ENCODE data around the gene MMD.

MMD gene

DNA sequence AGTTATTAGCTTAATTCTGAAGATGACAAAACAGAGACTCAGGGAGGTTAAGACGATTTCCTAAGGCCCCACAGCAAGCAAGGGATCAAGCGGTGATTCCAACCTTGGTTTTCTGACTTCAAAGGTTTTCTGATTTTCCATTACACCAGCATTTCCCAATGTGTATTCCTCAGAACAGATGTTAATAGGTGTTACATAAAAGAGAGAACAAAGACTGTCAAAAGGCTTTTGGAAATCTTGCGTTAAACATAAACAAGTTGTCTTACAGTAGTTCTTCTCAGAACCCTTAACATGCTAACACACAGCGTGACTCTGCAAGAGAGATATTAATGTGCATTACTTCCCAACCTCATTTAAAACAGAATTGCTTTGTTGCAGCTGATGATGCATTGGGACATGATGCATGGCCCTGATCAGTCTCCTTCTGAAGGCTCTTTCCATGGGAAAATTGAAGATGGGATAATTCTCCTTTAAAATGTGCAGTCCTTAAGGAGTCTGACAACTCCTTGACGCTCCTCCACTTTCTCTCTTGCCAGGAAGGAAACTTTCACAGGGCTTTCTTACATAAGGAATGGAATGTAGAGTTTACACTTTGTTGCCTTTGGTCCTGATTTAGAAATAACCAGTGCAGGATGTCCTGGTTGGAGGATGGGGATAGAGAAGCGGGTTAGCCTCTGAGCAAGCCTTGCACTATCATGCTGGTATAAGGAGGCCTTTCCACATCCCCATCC lies 21.5 kb upstream of the MMD start:
- no peak for DNase-seq (ENCODE audit: low read depth)
- no peak overlapping the region for H3K4me3 ChIP-seq (ENCODE audit: low read length)
- TF ChIP-seq, protein P1, sequence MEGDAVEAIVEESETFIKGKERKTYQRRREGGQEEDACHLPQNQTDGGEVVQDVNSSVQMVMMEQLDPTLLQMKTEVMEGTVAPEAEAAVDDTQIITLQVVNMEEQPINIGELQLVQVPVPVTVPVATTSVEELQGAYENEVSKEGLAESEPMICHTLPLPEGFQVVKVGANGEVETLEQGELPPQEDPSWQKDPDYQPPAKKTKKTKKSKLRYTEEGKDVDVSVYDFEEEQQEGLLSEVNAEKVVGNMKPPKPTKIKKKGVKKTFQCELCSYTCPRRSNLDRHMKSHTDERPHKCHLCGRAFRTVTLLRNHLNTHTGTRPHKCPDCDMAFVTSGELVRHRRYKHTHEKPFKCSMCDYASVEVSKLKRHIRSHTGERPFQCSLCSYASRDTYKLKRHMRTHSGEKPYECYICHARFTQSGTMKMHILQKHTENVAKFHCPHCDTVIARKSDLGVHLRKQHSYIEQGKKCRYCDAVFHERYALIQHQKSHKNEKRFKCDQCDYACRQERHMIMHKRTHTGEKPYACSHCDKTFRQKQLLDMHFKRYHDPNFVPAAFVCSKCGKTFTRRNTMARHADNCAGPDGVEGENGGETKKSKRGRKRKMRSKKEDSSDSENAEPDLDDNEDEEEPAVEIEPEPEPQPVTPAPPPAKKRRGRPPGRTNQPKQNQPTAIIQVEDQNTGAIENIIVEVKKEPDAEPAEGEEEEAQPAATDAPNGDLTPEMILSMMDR (conservative IDR thresholded peaks at IDR 0.05; ENCODE audit: low read depth, low read length) = no peak

DNA sequence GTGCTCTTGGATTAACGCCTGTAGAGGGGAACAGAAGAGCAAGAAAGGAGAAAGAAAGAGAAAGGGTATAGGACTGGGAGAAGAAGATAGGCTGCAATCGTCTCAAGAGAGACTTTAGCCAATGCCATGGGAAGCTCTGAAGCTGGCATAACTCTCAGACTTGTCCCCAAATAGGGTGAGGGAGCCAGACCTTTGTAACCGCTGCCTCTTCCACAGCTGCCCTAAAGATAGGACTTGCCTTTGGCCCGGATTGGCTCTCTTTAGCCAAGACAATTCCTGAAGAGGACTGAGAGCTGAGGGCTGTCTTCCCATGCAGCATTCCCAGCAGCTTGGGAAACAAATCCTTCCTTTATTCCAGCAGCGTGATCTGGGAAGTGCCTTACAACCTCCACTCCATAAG lies 20.8 kb upstream of the MMD start:
- DNase-seq (ENCODE audit: low read depth) = no peak
- no peak overlapping the region for H3K4me3 ChIP-seq (ENCODE audit: low read length)
- TF ChIP-seq, protein P1 (conservative IDR thresholded peaks at IDR 0.05; ENCODE audit: low read depth, low read length) = no peak

DNA sequence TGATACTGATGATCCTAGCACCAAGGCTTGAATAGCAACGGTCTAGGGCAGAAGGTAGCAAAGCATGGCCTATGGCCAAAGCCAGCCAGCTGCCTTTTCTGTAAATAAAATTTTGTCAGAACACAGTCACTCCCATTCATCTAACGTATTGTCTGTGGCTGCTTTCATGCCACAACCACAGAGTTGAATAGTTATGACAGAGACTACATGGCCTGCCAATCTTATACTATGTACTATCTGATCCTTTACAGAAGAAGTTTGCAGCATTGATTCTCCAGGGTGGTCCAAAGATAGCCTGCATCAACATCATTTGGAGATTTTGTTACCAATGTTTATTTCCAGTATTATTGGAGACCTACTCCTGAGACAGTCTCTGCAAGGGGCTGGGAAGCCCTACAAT lies 19.9 kb upstream of the MMD start:
- TF ChIP-seq, protein P1 (conservative IDR thresholded peaks at IDR 0.05; ENCODE audit: low read depth, low read length) = no peak
- no peak for DNase-seq (ENCODE audit: low read depth)
- H3K4me3 ChIP-seq (ENCODE audit: low read length) = no peak overlapping the region

DNA sequence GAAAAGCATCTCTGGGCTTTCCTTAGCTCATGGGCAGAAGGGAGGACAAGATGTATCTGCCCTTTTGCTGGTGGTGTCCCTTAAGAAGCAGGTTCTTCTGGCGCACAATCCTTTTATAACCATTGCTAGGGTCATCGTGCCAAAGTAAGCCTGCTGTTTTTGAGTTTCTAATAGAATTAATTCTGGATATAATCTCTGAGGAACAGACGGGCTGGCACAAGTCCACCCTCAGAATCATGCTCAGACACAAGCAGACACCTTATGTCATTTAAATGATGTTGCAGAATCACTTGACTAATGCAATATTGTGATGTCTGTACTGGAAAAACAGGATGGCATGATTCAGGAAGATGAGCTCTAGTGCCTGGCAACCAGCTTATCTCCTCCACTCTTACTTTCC lies 18.8 kb upstream of the MMD start:
- DNase-seq (ENCODE audit: low read depth) = no peak
- TF ChIP-seq, protein P1 (conservative IDR thresholded peaks at IDR 0.05; ENCODE audit: low read depth, low read length) = no peak
- no peak overlapping the region for H3K4me3 ChIP-seq (ENCODE audit: low read length)

DNA sequence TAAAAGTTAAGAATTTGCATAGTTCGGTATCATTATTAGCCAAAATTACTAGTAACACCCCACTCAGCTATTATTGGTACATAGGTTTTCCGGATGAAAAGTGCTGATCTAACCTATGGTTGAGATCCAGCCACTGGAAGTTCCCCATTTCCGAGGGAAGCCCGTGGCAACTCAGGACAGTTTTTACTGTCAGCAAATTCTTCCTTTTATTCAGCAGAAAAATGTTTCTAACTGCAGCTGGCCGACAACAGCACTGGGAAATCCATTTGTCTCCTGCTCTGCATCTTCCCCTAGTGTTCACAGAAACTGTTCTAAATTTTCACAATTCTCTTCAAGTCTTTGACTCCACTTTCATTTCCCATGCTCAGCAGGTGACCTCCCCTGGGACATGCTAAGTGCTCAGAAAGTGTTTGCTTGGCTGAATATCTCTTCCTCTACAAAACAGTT lies 15.5 kb upstream of the MMD start:
- TF ChIP-seq, protein P1 (conservative IDR thresholded peaks at IDR 0.05; ENCODE audit: low read depth, low read length) = no peak
- no peak for DNase-seq (ENCODE audit: low read depth)
- no peak overlapping the region for H3K4me3 ChIP-seq (ENCODE audit: low read length)

DNA sequence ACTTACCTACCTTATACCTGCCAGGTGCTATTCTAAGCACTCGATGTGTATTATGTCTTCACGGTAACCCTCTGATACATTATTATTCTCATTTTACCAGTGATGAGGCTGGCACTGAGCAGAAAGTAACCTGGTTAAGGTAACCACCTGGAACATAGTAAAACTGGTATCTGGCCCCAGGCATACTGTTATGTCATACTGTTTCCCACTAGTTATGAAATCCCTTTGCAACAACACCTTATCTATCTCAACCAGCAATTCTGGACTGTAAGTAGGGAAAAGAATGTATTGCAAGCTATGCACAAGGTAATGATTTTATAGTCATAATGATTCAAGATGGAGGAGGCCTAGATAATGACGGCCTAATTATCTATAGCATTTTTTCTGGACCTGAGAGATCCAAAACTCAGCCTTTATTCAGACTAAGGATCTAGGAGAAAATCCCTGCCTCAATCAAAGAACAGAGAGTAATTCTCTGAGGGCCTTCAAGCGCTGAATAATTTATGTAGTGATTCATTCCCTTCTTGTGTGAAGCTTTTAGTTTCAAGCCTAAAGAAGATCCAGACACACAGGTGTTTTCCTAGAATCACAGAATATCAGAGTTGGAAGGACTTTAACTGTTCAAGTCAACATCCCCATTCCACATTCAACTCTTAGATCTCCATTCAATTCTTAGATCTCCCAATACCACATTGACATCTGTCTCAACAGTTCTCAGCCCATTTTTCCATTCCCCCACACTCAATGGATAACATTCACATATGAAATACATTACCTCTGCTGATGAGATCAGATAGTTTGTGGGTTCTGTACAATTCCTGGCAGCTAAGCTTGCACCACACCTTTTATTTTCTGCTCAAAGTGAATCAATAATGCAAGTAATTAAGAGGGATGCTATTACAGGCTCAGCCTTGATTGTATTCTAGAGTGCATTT lies 14.9 kb upstream of the MMD start:
- no peak for DNase-seq (ENCODE audit: low read depth)
- H3K4me3 ChIP-seq (ENCODE audit: low read length) = no peak overlapping the region
- TF ChIP-seq, protein P1 (conservative IDR thresholded peaks at IDR 0.05; ENCODE audit: low read depth, low read length) = no peak

Measured in retinal pigment epithelial cell (primary cell).